ENCODE results near the gene KRT10.
"Not testable (repeated sequence)": the region's sequence is repeated elsewhere in the genome, so short reads cannot be mapped to it uniquely, and the experiment has no call there.

KRT10 gene

DNA sequence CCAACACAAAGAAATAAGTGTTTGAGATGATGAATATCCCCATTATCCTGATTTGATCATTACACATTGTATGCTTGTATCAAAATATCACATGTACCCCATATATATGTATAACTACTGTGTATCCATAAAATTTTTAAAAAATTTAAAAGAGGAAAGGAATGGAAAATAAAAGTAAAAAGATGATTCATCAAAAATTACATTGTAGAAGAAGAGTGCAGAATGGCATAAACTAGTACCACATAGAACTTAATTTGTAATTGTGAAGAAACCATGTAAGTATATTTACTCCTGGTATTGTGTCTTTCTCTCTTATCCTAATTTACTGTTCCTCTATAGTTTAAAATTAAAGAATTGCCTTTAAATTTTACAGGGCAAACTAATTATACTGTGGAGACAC is 11.5 kb upstream of the KRT10 start:
- no peak for DNase-seq (ENCODE audit: low read depth in 1 of 2, low spot score in 1 of 2)

DNA sequence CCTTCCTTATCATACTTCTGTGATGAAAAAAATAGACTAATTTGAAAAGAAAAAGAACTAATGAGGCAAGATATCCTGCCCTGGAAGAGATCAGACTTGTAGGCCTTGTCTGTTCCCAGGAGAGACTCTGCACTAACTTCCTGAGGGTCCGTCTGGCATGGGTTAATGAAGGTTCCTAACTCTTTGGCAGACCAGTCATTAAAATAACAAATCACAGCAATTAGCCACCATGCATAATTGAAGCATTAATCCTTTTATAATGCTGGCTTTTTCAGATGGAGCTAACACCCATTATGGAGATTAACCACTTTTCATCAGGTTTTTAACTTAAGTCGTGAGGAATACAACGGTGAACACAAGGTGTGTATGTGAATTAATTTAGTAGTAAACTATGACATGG is 10.4 kb upstream of the KRT10 start:
- DNase-seq (ENCODE audit: low read depth in 1 of 2, low spot score in 1 of 2) = no peak

- DNase-seq (ENCODE audit: low read depth in 1 of 2, low spot score in 1 of 2) = no peak
Observed at GRCh38 chr17:40830085-40830776, 7.8 kb upstream of the KRT10 start.

DNA sequence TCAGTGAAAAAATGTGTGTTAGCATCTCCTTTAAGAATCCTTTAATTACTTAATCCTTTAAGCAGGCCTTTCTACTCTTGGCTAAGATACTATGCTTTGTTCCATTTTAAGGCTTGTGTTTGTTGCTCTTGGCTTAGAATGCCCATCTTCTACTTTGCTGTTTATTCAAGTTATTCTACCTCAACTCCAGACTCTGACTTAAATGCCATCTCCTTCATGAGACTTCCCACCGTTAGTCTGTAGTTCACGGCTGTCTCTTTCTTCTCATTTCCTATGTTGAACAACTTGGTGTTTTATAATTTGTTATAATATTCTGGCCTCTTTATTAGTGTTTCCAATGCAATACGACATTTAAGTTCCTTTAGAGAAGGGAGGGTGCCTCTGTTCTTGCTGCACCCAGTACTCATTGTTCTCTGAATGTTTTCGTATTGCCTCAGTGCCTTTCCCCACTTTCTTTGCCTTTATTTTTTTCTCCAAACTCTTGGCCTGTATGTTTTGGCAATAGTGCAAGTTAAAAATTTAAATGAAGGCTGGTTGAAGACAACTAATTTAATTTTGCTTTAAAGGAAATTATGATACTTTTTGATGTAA is 6.1 kb upstream of the KRT10 start:
- no peak for DNase-seq (ENCODE audit: low read depth in 1 of 2, low spot score in 1 of 2)

GRCh38 chr17:40827746-40828453 is 5.5 kb upstream of the KRT10 start:
- DNase-seq (ENCODE audit: low read depth in 1 of 2, low spot score in 1 of 2) = no peak

GRCh38 chr17:40825599-40825998 is 3.2 kb upstream of the KRT10 start:
- no peak for DNase-seq (ENCODE audit: low read depth in 1 of 2, low spot score in 1 of 2)

DNA sequence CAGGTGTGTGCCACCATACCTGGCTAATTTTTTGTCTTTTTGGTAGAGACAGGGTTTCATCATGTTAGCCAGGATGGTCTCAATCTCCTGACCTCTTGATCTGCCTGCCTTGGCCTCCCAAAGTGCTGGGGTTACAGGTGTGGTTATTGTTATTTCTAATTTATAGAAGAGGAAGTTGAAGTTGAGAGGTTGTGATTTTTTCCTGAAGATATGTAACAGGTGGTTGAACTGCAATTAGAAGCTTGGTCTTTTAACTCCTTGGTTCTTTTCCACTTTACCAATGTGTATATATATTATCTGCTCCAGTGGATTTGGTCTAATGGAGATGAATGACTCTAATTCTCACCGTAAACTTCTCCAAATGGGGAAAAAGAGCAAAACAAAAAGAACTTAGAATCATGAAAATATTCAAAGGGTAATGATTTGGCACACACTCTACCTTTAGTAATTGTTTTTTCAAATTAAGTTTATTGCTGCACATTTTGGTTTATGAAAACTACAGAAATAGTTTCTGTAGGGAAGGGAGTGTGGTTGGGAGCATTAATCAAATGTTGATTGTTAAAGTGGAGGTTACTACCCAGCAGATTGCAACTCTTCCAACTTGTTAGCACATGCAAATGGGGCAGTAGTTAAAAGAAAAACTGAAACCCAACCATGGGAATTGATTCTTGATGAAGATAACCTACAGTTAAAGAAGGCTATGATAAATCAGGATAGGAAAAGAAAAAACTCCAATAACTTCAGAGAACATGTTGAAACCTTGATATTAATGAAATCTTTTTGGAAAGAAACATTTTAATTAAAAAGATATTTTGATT is 1.8 kb upstream of the KRT10 start:
- DNase-seq (ENCODE audit: low read depth in 1 of 2, low spot score in 1 of 2) = no peak

DNA sequence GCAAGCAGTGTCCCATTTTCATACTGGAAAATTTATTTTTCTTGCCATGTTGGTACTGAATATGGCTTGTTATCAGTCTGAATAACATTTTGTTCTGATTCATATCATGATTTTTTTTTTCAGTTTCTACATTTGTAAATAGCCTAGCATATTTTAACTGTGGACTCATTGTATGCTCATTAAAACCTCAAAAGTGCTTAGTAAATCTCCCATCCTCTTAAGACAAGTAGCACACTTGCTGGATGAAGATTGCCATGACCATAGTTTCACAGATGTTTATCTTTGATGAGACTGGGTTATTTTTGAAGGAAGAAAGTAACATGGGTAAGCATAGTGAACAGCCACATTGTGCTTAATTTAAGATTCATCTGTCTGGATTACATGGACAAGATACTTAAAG is 878 bp downstream of the KRT10 start:
- DNase-seq (ENCODE audit: low read depth in 1 of 2, low spot score in 1 of 2) = no peak

DNA sequence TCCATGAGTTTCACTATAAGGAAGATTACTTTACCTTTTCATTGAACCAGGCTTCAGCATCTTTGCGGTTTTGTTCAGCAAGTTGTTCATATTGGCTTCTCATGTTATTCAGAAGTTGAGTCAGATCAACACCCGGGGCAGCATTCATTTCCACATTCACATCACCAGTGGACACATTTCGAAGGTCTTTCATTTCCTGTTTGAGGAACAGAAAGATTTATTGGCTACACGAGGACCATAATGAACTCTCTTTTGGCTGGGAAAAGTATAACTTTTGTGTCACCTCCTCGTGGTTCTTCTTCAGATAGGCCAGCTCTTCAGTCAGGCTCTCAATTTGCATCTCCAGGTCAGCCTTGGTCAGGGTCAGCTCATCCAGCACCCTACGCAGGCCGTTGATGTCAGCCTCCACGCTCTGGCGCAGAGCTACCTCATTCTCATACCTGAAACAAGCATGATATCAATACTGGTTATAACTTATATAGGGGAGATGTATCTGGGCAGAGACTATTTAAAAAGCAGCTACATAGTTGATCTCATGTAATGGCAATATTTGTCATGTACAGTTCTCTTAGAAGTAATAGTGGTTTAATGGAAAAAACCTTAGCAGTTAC is 2.1 kb downstream of the KRT10 start:
- no peak for DNase-seq (ENCODE audit: low read depth in 1 of 2, low spot score in 1 of 2)

DNA sequence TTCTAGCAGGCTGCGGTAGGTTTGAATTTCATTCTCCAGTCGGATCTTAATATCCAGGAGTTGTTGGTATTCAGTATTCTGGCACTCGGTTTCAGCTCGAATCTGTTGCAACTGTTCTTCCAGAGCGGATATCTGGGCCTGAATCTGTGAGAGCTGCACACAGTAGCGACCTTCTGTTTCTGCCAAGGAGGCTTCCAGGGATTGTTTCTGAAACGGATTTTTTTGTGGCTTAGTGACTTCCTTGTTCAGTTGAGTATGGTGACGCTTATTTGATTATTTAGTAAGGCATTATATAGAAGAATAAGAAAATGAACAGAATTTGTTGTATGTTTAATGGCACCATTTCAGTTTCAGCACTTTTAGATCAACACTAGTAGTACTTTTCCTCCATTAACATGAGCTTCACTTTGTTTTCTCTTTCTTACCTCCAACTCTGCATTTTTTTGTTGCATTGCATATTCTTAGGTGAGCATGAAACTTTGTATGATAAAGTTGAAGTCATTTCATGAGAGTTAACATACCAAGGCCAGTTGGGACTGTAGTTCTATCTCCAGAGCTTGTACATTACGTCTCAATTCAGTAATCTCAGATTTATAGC is 2.8 kb downstream of the KRT10 start:
- DNase-seq (ENCODE audit: low read depth in 1 of 2, low spot score in 1 of 2) = no peak

DNA sequence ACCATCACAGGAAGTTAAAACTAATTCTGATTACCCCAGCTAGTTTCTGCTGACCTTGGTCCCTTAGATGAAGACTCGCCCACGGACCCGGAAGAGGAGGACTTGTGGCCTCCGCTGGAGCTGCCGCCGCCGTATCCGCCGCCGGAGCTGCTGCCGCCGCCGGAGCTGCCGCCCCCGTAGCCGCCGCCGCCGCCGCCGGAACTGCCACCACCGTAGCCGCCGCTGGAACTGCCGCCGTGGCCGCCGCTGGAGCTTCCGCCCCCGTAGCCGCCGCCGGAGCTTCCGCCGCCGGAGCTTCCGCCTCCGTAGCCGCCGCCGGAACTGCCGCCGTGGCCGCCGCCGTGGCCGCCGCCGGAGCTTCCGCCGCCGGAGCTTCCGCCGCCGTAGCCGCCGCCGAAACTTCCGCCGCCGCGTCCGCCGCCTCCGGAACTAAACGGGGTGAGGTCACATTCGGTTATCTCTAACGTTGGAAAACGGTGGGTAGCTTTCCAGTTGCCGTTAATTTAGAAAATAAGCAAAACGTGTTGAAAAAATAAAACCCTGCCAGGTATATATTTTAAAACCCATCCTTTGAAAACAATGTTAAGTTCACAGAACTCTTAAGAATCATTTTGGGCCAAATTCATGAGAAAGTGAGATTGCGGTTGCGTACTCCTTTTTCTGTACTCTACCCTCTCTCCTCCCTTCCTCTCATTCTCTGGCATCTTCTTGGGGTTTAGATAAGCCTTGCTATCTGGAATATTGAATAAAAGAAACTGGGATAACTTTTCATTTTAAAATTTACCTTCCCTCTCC is 3.5 kb downstream of the KRT10 start:
- DNase-seq (ENCODE audit: low read depth in 1 of 2, low spot score in 1 of 2) = peak; percentile 65 to 76

- no peak for DNase-seq (ENCODE audit: low read depth in 1 of 2, low spot score in 1 of 2)
Observed at GRCh38 chr17:40818343-40818732, 4.1 kb downstream of the KRT10 start.

DNA sequence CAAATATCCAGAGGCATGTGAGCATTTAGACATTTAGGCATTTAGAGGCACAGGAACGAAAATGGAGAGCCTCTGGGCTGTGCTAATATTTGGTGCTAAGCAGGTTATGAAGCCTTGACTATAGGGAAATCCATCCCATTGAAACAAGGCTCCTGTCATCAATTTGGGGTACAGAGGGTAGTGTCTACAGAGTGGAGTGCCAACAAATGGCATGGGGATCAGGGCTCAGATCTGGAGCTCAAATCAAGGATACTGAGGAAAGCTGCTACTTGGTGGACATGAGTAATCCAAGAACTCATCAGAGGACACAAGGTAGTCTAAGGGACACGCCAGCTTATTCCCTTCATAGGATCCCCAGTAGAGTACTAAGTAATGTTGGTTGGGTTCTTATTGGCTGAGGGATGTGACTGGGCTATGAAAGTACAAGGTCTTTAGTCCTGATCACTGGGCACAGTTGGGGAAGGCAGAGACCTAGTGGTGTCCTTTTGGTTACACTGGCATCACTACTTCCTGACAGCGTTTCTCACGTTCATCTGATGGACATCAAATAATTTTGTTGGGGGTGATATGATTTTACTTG is 5.2 kb downstream of the KRT10 start:
- no peak for DNase-seq (ENCODE audit: low read depth in 1 of 2, low spot score in 1 of 2)

DNA sequence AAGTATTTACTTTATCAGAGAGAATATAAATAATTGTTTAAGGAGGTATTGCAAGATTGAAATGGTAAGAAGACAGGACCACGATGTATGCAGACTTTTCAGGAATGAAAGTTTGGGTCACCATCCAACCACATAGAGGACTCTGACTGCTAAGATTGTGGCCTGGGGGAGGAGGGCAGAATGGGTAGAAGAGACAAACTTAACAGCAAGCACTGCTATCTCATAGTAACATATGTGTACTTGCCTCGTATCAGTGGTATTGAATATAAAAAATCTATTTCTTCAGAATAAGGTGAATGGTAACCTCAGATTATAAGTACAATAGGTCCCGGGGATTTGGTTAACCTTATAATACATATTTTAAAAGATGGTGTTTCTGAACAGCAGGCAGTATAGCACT is 5.8 kb downstream of the KRT10 start:
- DNase-seq (ENCODE audit: low read depth in 1 of 2, low spot score in 1 of 2) = no peak

- DNase-seq (ENCODE audit: low read depth in 1 of 2, low spot score in 1 of 2) = no peak
Observed at GRCh38 chr17:40815381-40815780, 7.0 kb downstream of the KRT10 start.

DNA sequence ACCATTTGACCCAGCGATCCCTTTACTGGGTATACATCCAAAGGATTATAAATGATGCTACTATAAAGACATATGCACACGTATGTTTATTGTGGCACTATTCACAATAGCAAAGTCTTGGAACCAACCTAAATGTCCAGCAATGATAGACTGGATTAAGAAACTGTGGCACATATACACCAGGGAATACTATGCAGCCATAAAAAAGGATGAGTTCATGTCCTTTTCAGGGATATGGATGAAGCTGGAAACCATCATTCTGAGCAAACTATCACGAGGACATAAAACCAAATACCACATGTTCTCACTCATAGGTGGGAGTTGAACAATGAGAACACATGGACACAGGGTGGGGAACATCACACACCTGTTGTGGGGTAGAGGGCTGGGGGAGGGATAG is 7.8 kb downstream of the KRT10 start:
- not testable (repeated sequence) for DNase-seq (ENCODE audit: low read depth in 1 of 2, low spot score in 1 of 2)

- DNase-seq (ENCODE audit: low read depth in 1 of 2, low spot score in 1 of 2) = no peak
Observed at GRCh38 chr17:40813804-40814203, 8.6 kb downstream of the KRT10 start.

DNA sequence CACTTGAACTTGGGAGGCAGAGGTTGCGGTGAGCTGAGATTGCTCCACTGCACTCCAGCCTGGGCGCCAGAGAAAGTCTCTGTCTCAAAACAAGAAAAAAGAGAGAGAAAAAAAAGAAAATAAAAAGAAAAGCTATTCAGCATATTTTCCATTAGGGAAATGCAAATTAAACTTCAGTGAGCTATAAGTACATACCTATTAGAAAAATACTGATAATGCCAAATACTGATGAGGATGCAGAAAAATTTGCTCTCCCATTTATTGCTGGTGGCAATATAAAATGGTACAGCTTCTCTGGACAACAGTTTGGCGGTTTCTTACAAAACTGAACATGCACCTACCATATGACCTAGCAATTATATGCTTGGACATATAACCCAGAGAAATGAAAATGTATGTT is 9.8 kb downstream of the KRT10 start:
- no peak for DNase-seq (ENCODE audit: low read depth in 1 of 2, low spot score in 1 of 2)

DNA sequence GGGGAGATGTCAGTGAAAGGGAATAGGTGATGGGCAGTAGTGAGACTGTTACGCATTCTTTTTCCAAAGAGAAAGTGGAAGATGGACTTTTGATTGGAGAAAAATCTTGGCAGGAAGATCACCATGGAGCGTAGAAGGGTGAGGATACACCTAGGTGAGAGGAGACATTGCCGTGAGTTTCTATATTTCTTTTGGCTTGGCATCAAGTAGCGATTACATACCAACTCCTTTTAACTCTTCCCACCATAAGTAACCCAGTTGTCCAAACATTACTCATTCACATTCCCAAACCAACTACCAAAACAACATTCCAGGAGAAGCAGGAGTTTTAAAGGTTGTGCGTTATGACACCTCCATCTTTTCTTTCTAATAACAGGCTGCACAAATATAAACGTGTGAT is 11.9 kb downstream of the KRT10 start:
- no peak for DNase-seq (ENCODE audit: low read depth in 1 of 2, low spot score in 1 of 2)
